ENCODE measurements around the gene KLHL30.
A peak's percentile ranks its signal among the peaks of the same experiment; 100 is the strongest.

KLHL30 gene

GRCh38 chr2:238133499-238134392 lies 4.7 kb upstream of the KLHL30 start:
- no peak for DNase-seq

GRCh38 chr2:238134393-238134785 lies 4.1 kb upstream of the KLHL30 start:
- DNase-seq: no peak

GRCh38 chr2:238135601-238136150 lies 2.8 kb upstream of the KLHL30 start:
- no peak for DNase-seq

GRCh38 chr2:238136820-238137537 lies 1.5 kb upstream of the KLHL30 start:
- no peak for DNase-seq

- no peak for DNase-seq
Observed at GRCh38 chr2:238137885-238138284, 583 bp upstream of the KLHL30 start.

GRCh38 chr2:238139196-238140039 lies 950 bp downstream of the KLHL30 start:
- no peak for DNase-seq

- DNase-seq: no peak
Observed at GRCh38 chr2:238140040-238140439, 1.6 kb downstream of the KLHL30 start.

GRCh38 chr2:238140721-238141540 lies 2.5 kb downstream of the KLHL30 start:
- DNase-seq: no peak

- DNase-seq: peak; percentile 36
Observed at GRCh38 chr2:238141541-238142318, 3.3 kb downstream of the KLHL30 start.

- DNase-seq: no peak
Observed at GRCh38 chr2:238142382-238143205, 4.1 kb downstream of the KLHL30 start.

- no peak for DNase-seq
Observed at GRCh38 chr2:238143239-238143951, 4.9 kb downstream of the KLHL30 start.

GRCh38 chr2:238144262-238144661 lies 5.8 kb downstream of the KLHL30 start:
- DNase-seq: no peak

GRCh38 chr2:238145046-238145445 lies 6.6 kb downstream of the KLHL30 start:
- DNase-seq: no peak

GRCh38 chr2:238145851-238146250 lies 7.4 kb downstream of the KLHL30 start:
- no peak for DNase-seq

- no peak for DNase-seq
Observed at GRCh38 chr2:238146884-238147544, 8.5 kb downstream of the KLHL30 start.

GRCh38 chr2:238148981-238149380 lies 10.5 kb downstream of the KLHL30 start:
- DNase-seq: no peak

GRCh38 chr2:238149841-238150572 lies 11.5 kb downstream of the KLHL30 start:
- DNase-seq: no peak

- no peak for DNase-seq
Observed at GRCh38 chr2:238150686-238151085, 12.2 kb downstream of the KLHL30 start.
